K562 (cell line): ENCODE data around the gene TNK2. TPM values are rescaled to one million over a fixed set of nuclear protein-coding genes. Genes with fewer than 3 reads are reported as not detected.
A peak's percentile ranks its signal among the peaks of the same experiment; 100 is the strongest.

Experiments
- ATAC-seq: fragments of 200-7000 bp; cut with Tn5 transposase; 3 replicates; pipeline ENCODE4 v1.9.1; 2020; ENCODE audit warnings: moderate library complexity
- BruUV-seq: library from RNA; stranded (reverse); fragments of 400-500 nt; replicated peaks from 2 replicates; lab custom pipeline; 2021; lab: Mats Ljungman, UMichigan
- CTCF ChIA-PET: fragments of 300-600 bp; formaldehyde crosslinking; extraction: SDS; loops from one replicate; lab custom pipeline; 2021; ENCODE audit warnings: low intra/inter-chr PET ratio; lab: Yijun Ruan, JAX
- POLR2A ChIA-PET: fragments of 300-600, 350-650 bp; sonication (Branson Sonifier 250); formaldehyde crosslinking; extraction: SDS; loops from one replicate; lab custom pipeline; 2021; ENCODE audit warnings: antibody characterized with exemption, inconsistent platforms; lab: Yijun Ruan, JAX
- DNase-seq, 4 experiments: peaks; one replicate each; pipeline versions ENCODE4 v3.0.0 to v3.0.0-alpha.2; 2011 to 2018; ENCODE audit warnings: low spot score in 3 of 4, mixed read lengths in 3 of 4; ENCODE audit errors: extremely low read depth in 1 of 4
- FAIRE-seq: peaks from 2 replicates; lab custom pipeline; 2011; peaks lifted over from hg19 to GRCh38; lab: Jason Lieb, UNC
- H2AFZ ChIP-seq: 2 replicates; pipeline ENCODE4 v1.6.0; 2011; ENCODE audit warnings: low read depth, low read length, control low read depth, inconsistent platforms
- H3K27ac ChIP-seq: fragments of 200-600 bp; 3 replicates; pipeline ENCODE4 v1.8.0; 2011; ENCODE audit warnings: low read depth, mild to moderate bottlenecking, control low read depth, inconsistent platforms, low read length, moderate library complexity, mixed read lengths; ENCODE audit errors: extremely low read depth
- H3K27me3 ChIP-seq, 2 experiments: fragments of 300-600 bp in 1 of 2; 2 replicates in 1 of 2; 3 replicates in 1 of 2; pipeline versions ENCODE4 v1.6.0 to v1.8.0; 2011; ENCODE audit warnings: inconsistent platforms in 2 of 2, low read length in 2 of 2, mild to moderate bottlenecking in 1 of 2, mixed read lengths in 1 of 2, moderate library complexity in 1 of 2; ENCODE audit not compliant: control insufficient read depth in 2 of 2, insufficient read depth in 2 of 2
- H3K36me3 ChIP-seq: fragments of 300-600 bp; 3 replicates; pipeline ENCODE4 v1.8.0; 2011; ENCODE audit warnings: mild to moderate bottlenecking, low read length, inconsistent platforms; ENCODE audit not compliant: control insufficient read depth, insufficient read depth
- H3K4me1 ChIP-seq, 2 experiments: fragments of 200-600 bp in 1 of 2; replicated peaks in 1 of 2; 2 replicates in 1 of 2; 3 replicates in 1 of 2; pipeline versions ENCODE4 v1.5.1 to v1.8.0; 2011; ENCODE audit warnings: inconsistent platforms in 2 of 2, low read length in 2 of 2, mild to moderate bottlenecking in 1 of 2, mixed read lengths in 1 of 2, moderate library complexity in 1 of 2; ENCODE audit not compliant: control insufficient read depth in 2 of 2, insufficient read depth in 2 of 2
- H3K4me2 ChIP-seq: 2 replicates; pipeline ENCODE4 v1.6.1; 2011; ENCODE audit warnings: low read length, control low read depth, inconsistent platforms, mixed read lengths; ENCODE audit not compliant: insufficient read depth
- H3K4me3 ChIP-seq: fragments of 200-600 bp; sonication (generic), shearing (Covaris generic); 2 replicates; pipeline ENCODE4 v1.5.1; 2016; ENCODE audit warnings: control low read depth, inconsistent platforms
- H3K79me2 ChIP-seq: fragments of 200-600 bp; 3 replicates; pipeline ENCODE4 v1.8.0; 2011; ENCODE audit warnings: low read length, inconsistent platforms; ENCODE audit not compliant: control insufficient read depth, insufficient read depth
- H3K9ac ChIP-seq, 2 experiments: 2 replicates each; pipeline versions ENCODE4 v1.6.0 to v1.6.1; 2011; ENCODE audit warnings: low read depth in 2 of 2, low read length in 2 of 2, control low read depth in 1 of 2, inconsistent platforms in 1 of 2, mild to moderate bottlenecking in 1 of 2, mixed read lengths in 1 of 2; ENCODE audit not compliant: insufficient read depth in 1 of 2
- H3K9me1 ChIP-seq: one replicate; pipeline ENCODE4 v1.6.0; 2011; ENCODE audit warnings: inconsistent platforms, mild to moderate bottlenecking, low read length, moderate library complexity; ENCODE audit not compliant: control insufficient read depth, insufficient read depth
- H3K9me3 ChIP-seq: replicated peaks from 2 replicates; pipeline ENCODE4 v1.5.1; 2011; ENCODE audit warnings: low read depth, low read length, inconsistent platforms; ENCODE audit not compliant: control insufficient read depth, insufficient read depth
- H4K20me1 ChIP-seq: replicated peaks from 2 replicates; pipeline ENCODE4 v1.6.1; 2011; ENCODE audit warnings: low read length, inconsistent platforms, mixed read lengths; ENCODE audit not compliant: control insufficient read depth, insufficient read depth
- HDAC1 ChIP-seq, 2 experiments: fragments of 450-650 bp; IDR thresholded peaks; 2 replicates each; pipeline ENCODE4 v1.6.1; 2016 to 2017; ENCODE audit warnings: inconsistent platforms in 1 of 2, mild to moderate bottlenecking in 1 of 2, moderate library complexity in 1 of 2
- MTA3 ChIP-seq: fragments of 450-650 bp; formaldehyde crosslinking; IDR thresholded peaks from 2 replicates; pipeline ENCODE4 v1.6.1; 2017; ENCODE audit warnings: mild to moderate bottlenecking, borderline replicate concordance
- NR4A1 ChIP-seq, 2 experiments: fragments of 250-450 bp in 1 of 2; fragments of 450-650 bp in 1 of 2; sonication (Bioruptor Pico) in 1 of 2; IDR thresholded peaks; 2 replicates each; pipeline versions ENCODE4 v1.4.0 to v1.6.1; 2016 to 2020; ENCODE audit warnings: mild to moderate bottlenecking in 2 of 2, missing compliant biosample characterization in 1 of 2, missing genetic modification characterization in 1 of 2, moderate library complexity in 1 of 2
- RBBP5 ChIP-seq: fragments of 200-600 bp; sonication (generic); IDR thresholded peaks from 2 replicates; pipeline ENCODE4 v1.6.1; 2012; ENCODE audit warnings: borderline replicate concordance, mild to moderate bottlenecking, low read length, control low read depth, inconsistent platforms; ENCODE audit not compliant: insufficient read depth, poor library complexity, severe bottlenecking
- SMARCA5 ChIP-seq: fragments of 450-650 bp; IDR thresholded peaks from 2 replicates; pipeline ENCODE4 v1.6.1; 2016
- WGBS: fragments of 100-300 bp; shearing (Covaris generic); methylation state at CpG from one replicate; pipeline ENCODE4 v1.1.6; 2016; ENCODE audit warnings: low coverage, mixed read lengths; ENCODE audit not compliant: insufficient coverage; ENCODE audit errors: missing lambda C conversion rate; 5-methylcytosine and 5-hydroxymethylcytosine counted together
- in situ Hi-C: fragments of 300-500 bp; cut with MboI; formaldehyde crosslinking; loops from 4 replicates; pipeline ENCODE4 v1.15.0; 2018; ENCODE audit warnings: inconsistent platforms, mixed read lengths
- intact Hi-C: fragments of 100-400 bp; cut with micrococcal nuclease; formaldehyde crosslinking; loops from 2 replicates; pipeline ENCODE4 v1.14.2; 2022
- polyA plus RNA-seq, 8 experiments: library from polyadenylated mRNA; depleted of rRNA in 4 of 8; stranded (reverse) in 5 of 8; unstranded in 3 of 8; fragments of >200 nt; fragmentation: Nextera tagmentation in 2 of 8; fragmentation: Illumina TruSeq in 1 of 8; extraction: Ambion mirVana in 2 of 8; extraction: Trizol in 1 of 8; gene quantifications; 2 replicates each; pipeline versions ENCODE4 v1.2.1 to v1.2.3, GENCODE V29; 2011 to 2014; ENCODE audit warnings: inconsistent platforms in 1 of 8, missing spikeins in 1 of 8
- total RNA-seq, 7 experiments: library from RNA; depleted of rRNA in 6 of 7; stranded (reverse); fragments of >200 nt in 6 of 7; fragmentation: Illumina TruSeq in 2 of 7; extraction: Trizol in 2 of 7; gene quantifications; 2 replicates each; pipeline versions ENCODE4 v1.2.1 to v1.2.3, GENCODE V29; 2011 to 2021; ENCODE audit warnings: low replicate concordance in 1 of 7
- TF ChIP-seq, protein P1 (sequence below): fragments of 250-450 bp; sonication (Bioruptor Pico); IDR thresholded peaks from 2 replicates; pipeline ENCODE4 v1.8.0; 2022; ENCODE audit warnings: inconsistent platforms

TNK2 gene
- total and polyA plus RNA-seq, 9 of the 15 experiments (the other 6 are each of a cell fraction or from before 2014, with no cell fraction given), result 0.03 to 33.8 (median 6.5) TPM

- TF ChIP-seq RBBP5 (peak; percentile 25), MTA3 (0 out of 2 replicates have a peak, but pooled peaks have one; percentile 17), NR4A1 (CRISPR knock-in tag; IDR thresholded peaks at IDR 0.05) (no peak), NR4A1 (tag; IDR thresholded peaks at IDR 0.05) (no peak), HDAC1 (IDR thresholded peaks at IDR 0.05) (peak in 1 of 2 experiments; percentile 23; a peak in 1 of 4 replicates)
Measured at GRCh38 chr3:195853996-195854395, 54.4 kb downstream of the TNK2 start (continued).

- Histone ChIP-seq H3K27me3 (no peaks in the 10 kb centered on the region), H3K9ac (no peak overlapping the region), H3K9me1 (no peaks in the 10 kb centered on the region), H4K20me1 (no peaks in the 10 kb centered on the region), H3K79me2 (no peaks in the 10 kb centered on the region), H3K9me3 (no peaks in the 10 kb centered on the region), H3K36me3 (no peaks in the 10 kb centered on the region), H2AFZ (peak overlapping the region; percentile 21; the same call in 1 of the 2 replicates), H3K27ac (no peak overlapping the region), H3K4me2 (no peak overlapping the region), H3K4me3 (no peak overlapping the region), H3K4me1 (peaks cover 37 to 57% of the 10 kb centered on the region in 2 experiments)
- ChIA-PET CTCF (no interaction called here), POLR2A (interaction anchor here (0.6 kb wide), 1 partner anchor 34 kb away, joined by 3 read pairs; no protein-coding TSS in a partner anchor)
- intact Hi-C loops, result loop anchor here (10.0 kb wide), 3 partner anchors 108 to 228 kb away; no protein-coding TSS in a partner anchor
- in situ Hi-C loops, result loop anchor here (10.0 kb wide), 2 partner anchors 228 to 1772 kb away; no protein-coding TSS in a partner anchor
- DNase-seq (no peak), FAIRE-seq (no peak), ATAC-seq (no peak)
- BruUV-seq, result no TSS peak
- whole genome bisulfite sequencing, result 88% methylated on average over 17 of the region's 20 CpGs
- TF ChIP-seq, protein P1, sequence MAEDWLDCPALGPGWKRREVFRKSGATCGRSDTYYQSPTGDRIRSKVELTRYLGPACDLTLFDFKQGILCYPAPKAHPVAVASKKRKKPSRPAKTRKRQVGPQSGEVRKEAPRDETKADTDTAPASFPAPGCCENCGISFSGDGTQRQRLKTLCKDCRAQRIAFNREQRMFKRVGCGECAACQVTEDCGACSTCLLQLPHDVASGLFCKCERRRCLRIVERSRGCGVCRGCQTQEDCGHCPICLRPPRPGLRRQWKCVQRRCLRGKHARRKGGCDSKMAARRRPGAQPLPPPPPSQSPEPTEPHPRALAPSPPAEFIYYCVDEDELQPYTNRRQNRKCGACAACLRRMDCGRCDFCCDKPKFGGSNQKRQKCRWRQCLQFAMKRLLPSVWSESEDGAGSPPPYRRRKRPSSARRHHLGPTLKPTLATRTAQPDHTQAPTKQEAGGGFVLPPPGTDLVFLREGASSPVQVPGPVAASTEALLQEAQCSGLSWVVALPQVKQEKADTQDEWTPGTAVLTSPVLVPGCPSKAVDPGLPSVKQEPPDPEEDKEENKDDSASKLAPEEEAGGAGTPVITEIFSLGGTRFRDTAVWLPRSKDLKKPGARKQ (CRISPR knock-in tag), result no peak
- no peak for TF ChIP-seq SMARCA5
Measured at GRCh38 chr3:195853036-195853435, 55.3 kb downstream of the TNK2 start.
